ENCODE measurements around the gene SLITRK4.

Gene SLITRK4

DNA sequence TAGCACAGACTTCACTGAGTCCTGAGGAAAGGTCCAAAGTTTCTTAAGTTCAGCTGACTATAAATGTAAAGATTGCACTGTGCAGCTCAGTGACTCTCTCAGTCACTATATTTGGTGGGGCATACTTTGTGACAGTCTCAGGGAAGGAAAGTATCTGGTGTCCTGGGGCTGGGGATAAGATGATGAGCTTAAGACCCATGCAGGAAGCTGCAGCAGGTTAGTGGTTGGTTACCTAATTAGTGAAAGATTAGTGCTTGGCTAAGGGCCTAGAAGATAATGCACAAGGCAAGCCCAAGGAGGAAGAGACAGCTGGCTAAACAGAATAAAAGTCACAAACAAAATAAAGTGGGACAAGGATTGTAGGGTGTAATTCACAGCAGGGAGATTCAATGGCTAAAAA lies 25.4 kb upstream of the SLITRK4 start:
- no peak overlapping the region for H3K27ac ChIP-seq (ENCODE audit: low read depth, low read length, poor library complexity, severe bottlenecking)

GRCh38 chrX:143648705-143649104 lies 12.8 kb upstream of the SLITRK4 start:
- no peaks in the 10 kb centered on the region for H3F3A ChIP-seq (ENCODE audit: insufficient read depth, low read length)
- no peak overlapping the region for H3K9ac ChIP-seq (ENCODE audit: low read length)
- no peaks in the 10 kb centered on the region for H3K27me3 ChIP-seq (ENCODE audit: insufficient read depth, low read length)
- no peaks in the 10 kb centered on the region for H3K36me3 ChIP-seq (ENCODE audit: insufficient read depth, low read length)
- no peak overlapping the region for H2AFZ ChIP-seq (ENCODE audit: low read length)
- H3K4me3 ChIP-seq (ENCODE audit: low read depth, low read length, poor library complexity, severe bottlenecking): no peak overlapping the region
- no peaks in the 10 kb centered on the region for H3K79me2 ChIP-seq (ENCODE audit: insufficient read depth, low read length)
- TF ChIP-seq EZH2 (IDR thresholded peaks at IDR 0.05; ENCODE audit: borderline replicate concordance, low read length) (no peak), CTCF (IDR thresholded peaks at IDR 0.05; ENCODE audit: low read length) (0 out of 2 replicates have a peak, but pooled peaks have one; percentile 15)
- no peaks in the 10 kb centered on the region for H4K20me1 ChIP-seq (ENCODE audit: insufficient read depth, low read length)
- no peak overlapping the region for H3K27ac ChIP-seq (ENCODE audit: low read depth, low read length, poor library complexity, severe bottlenecking)
- H3K4me2 ChIP-seq (ENCODE audit: low read length): no peak overlapping the region
- no peaks in the 10 kb centered on the region for H3K4me1 ChIP-seq (ENCODE audit: insufficient read depth, low read length, severe bottlenecking)
- no peaks in the 10 kb centered on the region for H3K9me3 ChIP-seq (ENCODE audit: low read length)
- no peaks in the 10 kb centered on the region for H3K9me2 ChIP-seq (ENCODE audit: low read depth, low read length)

More for the DNA sequence above, 25.4 kb upstream of the SLITRK4 start:
- Histone ChIP-seq H3K36me3 (ENCODE audit: insufficient read depth, low read length) (no peaks in the 10 kb centered on the region), H3K27me3 (ENCODE audit: insufficient read depth, low read length) (no peaks in the 10 kb centered on the region), H3K4me2 (ENCODE audit: low read length) (no peak overlapping the region), H3K4me1 (ENCODE audit: insufficient read depth, low read length, severe bottlenecking) (no peaks in the 10 kb centered on the region), H3K9me3 (ENCODE audit: low read length) (no peaks in the 10 kb centered on the region), H4K20me1 (ENCODE audit: insufficient read depth, low read length) (no peaks in the 10 kb centered on the region), H3F3A (ENCODE audit: insufficient read depth, low read length) (no peaks in the 10 kb centered on the region), H3K79me2 (ENCODE audit: insufficient read depth, low read length) (no peaks in the 10 kb centered on the region), H3K9me2 (ENCODE audit: low read depth, low read length) (no peaks in the 10 kb centered on the region), H3K9ac (ENCODE audit: low read length) (no peak overlapping the region), H2AFZ (ENCODE audit: low read length) (no peak overlapping the region), H3K4me3 (ENCODE audit: low read depth, low read length, poor library complexity, severe bottlenecking) (no peak overlapping the region)
- TF ChIP-seq EZH2 (IDR thresholded peaks at IDR 0.05; ENCODE audit: borderline replicate concordance, low read length) (no peak), CTCF (IDR thresholded peaks at IDR 0.05; ENCODE audit: low read length) (no peak)

DNA sequence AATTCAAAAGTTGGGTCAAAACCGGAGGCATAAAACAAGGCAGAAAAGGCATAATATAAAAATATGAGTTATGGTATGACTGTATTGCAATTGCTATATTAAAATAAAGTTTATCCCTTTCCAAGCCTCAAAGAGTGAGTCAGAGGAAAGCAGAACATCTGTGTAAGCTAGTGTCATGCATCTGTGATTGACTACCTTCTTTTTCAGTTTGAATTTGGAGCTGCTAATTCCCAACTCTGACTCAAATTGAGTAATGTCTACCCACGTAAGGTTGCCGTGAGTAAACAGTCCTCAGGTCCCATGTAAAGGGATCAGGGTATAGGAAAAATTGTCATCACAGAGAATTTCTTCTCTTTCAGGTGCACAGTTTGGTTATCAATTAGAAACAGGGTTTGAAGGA lies 6.5 kb upstream of the SLITRK4 start:
- Histone ChIP-seq H4K20me1 (ENCODE audit: insufficient read depth, low read length) (no peaks in the 10 kb centered on the region), H3K4me1 (ENCODE audit: insufficient read depth, low read length, severe bottlenecking) (no peaks in the 10 kb centered on the region), H3K9me3 (ENCODE audit: low read length) (no peaks in the 10 kb centered on the region), H3K9me2 (ENCODE audit: low read depth, low read length) (no peaks in the 10 kb centered on the region), H2AFZ (ENCODE audit: low read length) (no peak overlapping the region), H3K36me3 (ENCODE audit: insufficient read depth, low read length) (no peaks in the 10 kb centered on the region), H3K9ac (ENCODE audit: low read length) (no peak overlapping the region), H3K4me3 (ENCODE audit: low read depth, low read length, poor library complexity, severe bottlenecking) (no peak overlapping the region), H3K79me2 (ENCODE audit: insufficient read depth, low read length) (no peaks in the 10 kb centered on the region), H3K4me2 (ENCODE audit: low read length) (no peak overlapping the region), H3K27ac (ENCODE audit: low read depth, low read length, poor library complexity, severe bottlenecking) (no peak overlapping the region), H3K27me3 (ENCODE audit: insufficient read depth, low read length) (no peaks in the 10 kb centered on the region), H3F3A (ENCODE audit: insufficient read depth, low read length) (no peaks in the 10 kb centered on the region)
- no peak for TF ChIP-seq CTCF (IDR thresholded peaks at IDR 0.05; ENCODE audit: low read length)
- no peak for TF ChIP-seq EZH2 (IDR thresholded peaks at IDR 0.05; ENCODE audit: borderline replicate concordance, low read length)
